NK-92 (cell line): Measurements from ENCODE around the gene CD300LD.

ENCODE experiments used
- DNase-seq: peaks from one replicate; lab custom pipeline; 2025; ENCODE audit not compliant: unreplicated experiment; lab: John Stamatoyannopoulos, UW

The CD300LD gene

GRCh38 chr17:74545843-74546230 lies 46.2 kb downstream of the CD300LD start, which contains the start of gene CD300C:
Gene CD300C, minus strand, starts transcription at chr17:74546115. Its CDS starts 333 bp downstream, at chr17:74545782.
- no peak for DNase-seq

GRCh38 chr17:74544991-74545842 lies 46.9 kb downstream of the CD300LD start:
- DNase-seq = no peak

DNA sequence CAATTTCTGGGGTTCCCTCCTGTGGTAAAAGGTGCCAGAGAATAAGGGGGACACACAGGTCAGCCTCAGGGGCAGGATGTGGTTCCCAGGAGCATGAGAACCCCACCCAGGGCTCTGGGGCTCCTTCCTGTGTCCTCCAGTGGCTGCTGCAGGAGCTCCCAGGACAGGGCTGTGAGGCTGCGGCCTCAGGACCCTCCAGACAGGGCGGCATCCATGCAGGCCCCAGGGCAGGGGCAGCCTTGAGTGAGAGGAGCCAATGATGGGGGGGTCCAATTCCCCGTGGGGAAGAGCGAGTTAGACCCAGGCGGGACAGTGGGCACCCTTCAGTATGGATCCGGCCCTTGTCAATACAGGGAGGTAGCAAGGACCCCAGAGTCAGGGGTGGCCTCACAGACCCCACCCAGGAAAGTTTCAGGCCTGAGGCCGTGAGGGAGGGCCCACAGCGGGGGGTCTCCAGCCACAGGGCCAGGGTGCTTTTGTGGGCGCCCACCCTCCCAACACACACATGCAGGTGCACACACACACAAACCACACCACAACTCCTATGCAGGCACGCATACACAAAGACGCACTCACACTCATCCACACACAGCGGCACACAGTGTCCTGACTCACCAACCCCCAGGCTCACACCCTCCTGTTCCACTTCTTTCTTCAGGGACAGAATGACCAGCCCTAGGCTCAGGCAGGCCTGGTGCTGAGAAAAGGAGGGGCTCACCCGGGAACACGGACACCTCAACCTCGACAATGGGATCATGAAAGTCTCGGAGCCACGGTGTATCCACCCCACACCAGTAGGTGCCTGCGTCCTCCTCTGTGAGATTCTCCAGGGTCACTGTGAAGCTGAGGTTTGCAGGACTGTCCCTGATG lies 48.0 kb downstream of the CD300LD start:
- DNase-seq = no peak

DNA sequence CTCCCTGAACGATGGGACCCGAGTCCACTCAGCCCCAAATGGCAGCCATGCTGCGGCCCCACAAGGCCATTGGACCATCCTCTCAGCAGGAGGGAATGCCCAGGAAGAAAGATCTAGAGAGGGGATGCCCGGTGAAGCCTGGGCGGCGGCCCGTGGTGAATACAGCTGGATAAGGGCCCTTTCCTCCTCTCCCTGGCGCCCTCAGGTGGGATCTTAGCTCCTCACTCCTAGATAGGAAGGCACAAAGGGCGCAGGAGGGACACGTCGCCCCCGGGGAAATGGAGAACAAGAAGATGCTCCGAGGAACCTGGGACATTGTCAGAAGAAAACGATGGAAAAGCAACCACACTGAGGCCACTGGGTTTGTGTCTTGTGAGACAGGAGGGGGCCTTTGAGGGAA lies 48.7 kb downstream of the CD300LD start:
- DNase-seq = no peak

DNA sequence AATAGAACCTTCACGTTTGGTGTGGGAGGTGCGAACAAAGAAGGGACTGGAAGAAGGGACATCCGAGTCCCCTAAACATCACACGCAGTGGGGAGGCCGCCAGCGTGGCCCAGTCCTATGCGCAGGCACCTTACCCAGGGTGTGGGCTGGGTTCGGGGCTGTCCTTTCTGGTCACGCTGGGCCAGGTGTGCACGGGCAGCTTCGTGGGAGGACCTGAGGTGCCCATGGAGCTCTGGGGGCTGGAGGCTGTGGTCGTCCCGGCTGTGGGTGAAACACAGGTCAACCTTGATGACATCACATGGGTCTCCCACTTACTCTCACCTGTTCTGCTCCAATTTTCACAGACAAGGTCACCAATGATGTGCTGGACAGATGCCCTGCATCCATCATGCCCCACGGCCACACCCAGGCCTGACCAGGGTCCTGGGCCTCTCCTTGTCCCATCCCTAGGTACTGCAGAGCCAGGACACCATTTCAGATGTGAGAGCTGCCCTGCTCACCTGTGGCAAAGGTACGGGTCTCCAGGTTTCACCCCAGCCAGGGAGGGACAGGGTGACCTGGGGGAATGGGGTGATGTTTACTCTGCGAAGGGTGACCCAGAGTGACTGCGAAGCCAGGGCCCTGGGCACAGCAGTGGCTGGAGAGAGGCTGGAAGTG lies 49.2 kb downstream of the CD300LD start:
- DNase-seq = no peak

GRCh38 chr17:74542166-74542565 lies 49.9 kb downstream of the CD300LD start:
- no peak for DNase-seq

DNA sequence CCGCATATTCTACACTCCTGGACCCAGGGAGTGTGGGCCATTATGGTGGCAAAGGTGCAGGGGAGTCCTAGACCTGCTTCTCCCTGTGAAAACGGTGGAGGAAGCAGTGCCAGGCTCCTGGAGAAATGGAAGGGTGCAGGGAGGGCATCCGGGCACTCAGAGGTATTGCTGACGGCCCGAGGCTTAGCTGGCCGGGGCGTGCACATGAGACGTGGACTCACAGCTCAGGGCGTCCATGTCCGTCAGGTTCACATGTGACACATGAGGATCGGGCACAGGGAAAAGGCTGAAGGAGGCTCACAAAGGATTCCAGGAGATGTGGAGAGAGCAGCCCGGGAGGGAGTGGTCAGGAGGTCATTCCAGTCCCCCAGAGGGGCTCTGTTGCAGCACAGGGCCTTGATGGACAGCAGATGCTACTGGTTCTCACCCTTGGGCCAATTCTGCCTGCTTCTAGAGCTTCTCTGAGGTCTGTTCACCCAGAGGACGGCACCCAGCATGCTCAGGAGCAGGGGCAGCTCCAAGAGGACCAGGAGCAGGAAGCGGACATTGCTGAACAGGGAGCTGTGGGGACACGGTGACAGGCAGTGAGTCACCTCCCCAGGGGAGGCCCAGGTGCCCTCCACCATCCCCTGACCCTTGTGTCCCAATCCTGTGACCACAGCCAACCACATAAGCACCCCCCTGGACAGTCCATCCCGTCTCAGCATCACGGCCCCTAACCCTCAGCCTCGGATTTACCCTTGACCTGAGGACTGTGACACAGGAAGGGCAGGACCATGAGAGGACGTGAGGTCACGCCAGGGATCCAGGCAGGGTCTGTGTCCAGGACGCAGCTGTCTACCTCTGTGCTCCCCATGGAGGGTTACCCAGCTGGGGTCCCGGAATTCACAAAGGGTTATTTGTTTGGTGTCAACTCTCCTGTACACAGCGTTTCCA lies 50.6 kb downstream of the CD300LD start:
- DNase-seq = no peak

DNA sequence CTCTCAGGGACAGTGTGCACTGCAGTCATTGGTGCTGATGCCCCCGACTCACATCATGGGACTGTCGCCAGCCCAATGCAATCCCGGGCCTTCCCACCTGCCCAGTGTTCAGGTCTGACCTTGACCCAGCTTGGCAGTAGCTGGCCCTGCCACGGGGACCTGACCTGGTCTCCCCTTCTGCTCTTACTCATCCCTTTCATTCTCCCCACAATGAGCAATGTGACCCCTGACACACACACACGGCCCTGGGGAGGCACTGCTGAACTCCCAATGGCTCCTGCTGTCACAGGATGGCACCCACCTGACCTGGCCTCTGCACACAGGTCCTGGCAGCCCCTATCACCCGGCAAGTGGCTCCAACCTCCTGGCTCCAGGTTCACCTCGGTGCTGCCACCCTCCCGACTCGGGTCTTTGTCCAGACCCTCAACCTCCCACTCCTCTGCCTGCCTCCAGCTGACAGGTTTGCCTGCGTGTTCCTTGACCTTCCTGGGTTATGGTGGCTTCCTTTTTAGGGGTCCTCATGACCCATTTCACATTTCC lies 52.7 kb downstream of the CD300LD start:
- no peak for DNase-seq

GRCh38 chr17:74536890-74537289 lies 55.2 kb downstream of the CD300LD start:
- DNase-seq = no peak

DNA sequence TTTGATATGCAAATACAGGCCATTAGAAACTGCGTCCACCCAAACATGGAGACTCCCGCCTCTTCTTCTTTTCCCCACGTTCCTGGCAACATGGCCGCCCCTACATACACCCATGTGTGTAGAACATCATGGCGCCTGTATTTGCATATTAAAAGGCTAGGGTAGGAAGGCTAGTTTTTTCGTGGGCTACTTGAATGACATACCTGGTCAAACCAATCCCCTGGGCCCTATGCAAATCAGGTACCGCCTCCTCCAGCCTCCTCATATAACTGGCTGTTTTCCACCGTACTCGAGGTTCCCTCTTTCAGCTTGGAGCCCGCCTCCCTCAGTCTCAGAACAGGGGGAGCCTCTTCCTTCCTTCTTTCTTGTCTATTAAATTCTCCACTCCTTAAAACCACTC lies 60.0 kb downstream of the CD300LD start:
- DNase-seq = no peak

DNA sequence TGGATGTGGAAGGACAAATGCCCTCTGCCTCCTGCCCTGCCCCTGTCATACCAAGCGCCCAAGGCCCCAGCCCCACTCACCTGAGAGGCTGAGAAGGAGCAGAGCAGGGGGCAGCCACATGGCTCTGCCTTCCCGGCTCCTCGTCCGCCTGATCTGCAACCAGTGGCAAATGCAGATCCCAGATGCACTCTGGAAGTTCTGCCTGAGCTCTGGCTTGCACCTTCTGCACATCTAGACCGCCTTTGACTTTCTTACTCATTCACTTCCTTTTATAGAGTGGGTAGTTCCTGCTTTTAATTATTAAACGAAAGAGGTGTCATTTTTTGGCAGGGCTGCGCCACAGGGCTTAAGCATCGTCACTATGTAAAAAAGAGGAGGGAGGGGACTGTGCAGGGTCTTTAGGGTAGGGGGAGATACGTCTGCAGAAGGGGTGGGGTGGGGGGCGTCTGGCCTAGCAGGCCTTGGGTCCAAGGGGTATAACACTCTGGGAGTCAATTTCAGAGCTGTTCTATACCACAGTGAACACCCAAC lies 60.8 kb downstream of the CD300LD start, which contains the start of gene CD300LB:
CD300LB (minus strand) TSS at position 245 of the 531 bp plus-strand sequence; CDS start at position 120, 125 bp downstream.
- no peak for DNase-seq

- DNase-seq = no peak
Measured at GRCh38 chr17:74530831-74531150, 61.3 kb downstream of the CD300LD start.
